GM19035 (cell line): ENCODE measurements around the gene PIGK.
A peak's percentile ranks its signal among the peaks of the same experiment; 100 is the strongest.
"Not testable (repeated sequence)": the region's sequence is repeated elsewhere in the genome, so short reads cannot be mapped to it uniquely, and the experiment has no call there.

Experiments
- ATAC-seq: cut with Tn5 transposase; IDR thresholded peaks from one replicate; pipeline ENCODE4 v1.9.1; 2021; ENCODE audit not compliant: unreplicated experiment

The PIGK gene

GRCh38 chr1:77219166-77219887, at the start of gene PIGK:
Gene PIGK, minus strand, starts transcription at chr1:77219430. Its CDS starts 28 bp downstream, at chr1:77219402.
- peak; percentile 96 for ATAC-seq

GRCh38 chr1:77267035-77267434, 47.8 kb upstream of the PIGK start:
- ATAC-seq, result no peak

GRCh38 chr1:77265180-77265579, 46.0 kb upstream of the PIGK start:
- ATAC-seq, result no peak

- ATAC-seq, result no peak
Observed at GRCh38 chr1:77263708-77264107, 44.5 kb upstream of the PIGK start.

GRCh38 chr1:77253211-77253610, 34.0 kb upstream of the PIGK start:
- ATAC-seq, result no peak

GRCh38 chr1:77250126-77250525, 30.9 kb upstream of the PIGK start:
- ATAC-seq, result no peak

GRCh38 chr1:77245830-77246229, 26.6 kb upstream of the PIGK start:
- no peak for ATAC-seq

GRCh38 chr1:77239311-77239710, 20.1 kb upstream of the PIGK start:
- ATAC-seq, result no peak

- ATAC-seq, result no peak
Observed at GRCh38 chr1:77238462-77238861, 19.2 kb upstream of the PIGK start.

GRCh38 chr1:77234943-77235342, 15.7 kb upstream of the PIGK start:
- ATAC-seq, result no peak

GRCh38 chr1:77234096-77234495, 14.9 kb upstream of the PIGK start:
- ATAC-seq, result no peak

GRCh38 chr1:77232829-77233228, 13.6 kb upstream of the PIGK start:
- no peak for ATAC-seq

- no peak for ATAC-seq
Observed at GRCh38 chr1:77230051-77230450, 10.8 kb upstream of the PIGK start.

GRCh38 chr1:77228836-77229235, 9.6 kb upstream of the PIGK start:
- ATAC-seq, result no peak

GRCh38 chr1:77227381-77227780, 8.2 kb upstream of the PIGK start:
- ATAC-seq, result no peak

GRCh38 chr1:77222496-77222895, 3.3 kb upstream of the PIGK start:
- no peak for ATAC-seq

GRCh38 chr1:77220687-77221463, 1.6 kb upstream of the PIGK start:
- ATAC-seq, result no peak

GRCh38 chr1:77218477-77219165, 609 bp downstream of the PIGK start:
- ATAC-seq, result peak; percentile 46

GRCh38 chr1:77204043-77204442, 15.2 kb downstream of the PIGK start:
- ATAC-seq, result not testable (repeated sequence)

GRCh38 chr1:77202751-77203150, 16.5 kb downstream of the PIGK start:
- ATAC-seq, result no peak

GRCh38 chr1:77200806-77201205, 18.4 kb downstream of the PIGK start:
- ATAC-seq, result no peak

- no peak for ATAC-seq
Observed at GRCh38 chr1:77200293-77200692, 18.9 kb downstream of the PIGK start.
